ENCODE measurements around the gene PPFIA1.

The PPFIA1 gene

GRCh38 chr11:70353900-70354568 is 83.5 kb downstream of the PPFIA1 start:
- ATAC-seq (ENCODE audit: low read depth) (no peak), DNase-seq (ENCODE audit: low spot score in 2 of 2) (no peak)
- Mint-ChIP-seq H3K27ac (no peak overlapping the region), H3K27me3 (no peaks in the 10 kb centered on the region), H3K4me3 (no peak overlapping the region), H3K36me3 (peaks cover 28% of the 10 kb centered on the region), H3K4me1 (no peaks in the 10 kb centered on the region), H3K9me3 (no peaks in the 10 kb centered on the region)

- H3K4me3 Mint-ChIP-seq, result no peak overlapping the region
- peaks cover 33% of the 10 kb centered on the region for H3K36me3 Mint-ChIP-seq
- ATAC-seq (ENCODE audit: low read depth) (no peak), DNase-seq (ENCODE audit: low spot score in 2 of 2) (no peak)
- no peaks in the 10 kb centered on the region for H3K9me3 Mint-ChIP-seq
- H3K4me1 Mint-ChIP-seq, result no peaks in the 10 kb centered on the region
- H3K27me3 Mint-ChIP-seq, result no peaks in the 10 kb centered on the region
- no peak overlapping the region for H3K27ac Mint-ChIP-seq
These were observed 84.1 kb downstream of the PPFIA1 start for GRCh38 chr11:70354629-70355028.

GRCh38 chr11:70358753-70359152 is 88.3 kb downstream of the PPFIA1 start:
- Mint-ChIP-seq H3K27me3 (no peaks in the 10 kb centered on the region), H3K36me3 (peaks cover 38% of the 10 kb centered on the region), H3K9me3 (no peaks in the 10 kb centered on the region), H3K4me3 (no peak overlapping the region), H3K27ac (no peak overlapping the region), H3K4me1 (no peaks in the 10 kb centered on the region)
- DNase-seq (ENCODE audit: low spot score in 2 of 2) (no peak), ATAC-seq (ENCODE audit: low read depth) (no peak)

GRCh38 chr11:70359451-70360205 is 89.1 kb downstream of the PPFIA1 start:
- Mint-ChIP-seq H3K4me1 (peaks cover 2% of the 10 kb centered on the region), H3K36me3 (peaks cover 33% of the 10 kb centered on the region), H3K4me3 (no peak overlapping the region), H3K9me3 (no peaks in the 10 kb centered on the region), H3K27ac (no peak overlapping the region), H3K27me3 (no peaks in the 10 kb centered on the region)
- no peak for ATAC-seq (ENCODE audit: low read depth)
- DNase-seq (ENCODE audit: low spot score in 2 of 2), result no peak

GRCh38 chr11:70360211-70360610 is 89.7 kb downstream of the PPFIA1 start:
- DNase-seq (ENCODE audit: low spot score in 2 of 2), result no peak
- H3K27me3 Mint-ChIP-seq, result no peaks in the 10 kb centered on the region
- ATAC-seq (ENCODE audit: low read depth), result no peak
- H3K27ac Mint-ChIP-seq, result no peak overlapping the region
- peaks cover 33% of the 10 kb centered on the region for H3K36me3 Mint-ChIP-seq
- H3K4me3 Mint-ChIP-seq, result no peak overlapping the region
- H3K9me3 Mint-ChIP-seq, result no peaks in the 10 kb centered on the region
- H3K4me1 Mint-ChIP-seq, result peaks cover 7% of the 10 kb centered on the region

GRCh38 chr11:70364178-70364577 is 93.7 kb downstream of the PPFIA1 start:
- H3K4me3 Mint-ChIP-seq, result no peak overlapping the region

GRCh38 chr11:70364745-70365543 is 94.5 kb downstream of the PPFIA1 start:
- Mint-ChIP-seq H3K36me3 (peaks cover 26% of the 10 kb centered on the region), H3K27ac (no peak overlapping the region)

More at GRCh38 chr11:70364178-70364577, 93.7 kb downstream of the PPFIA1 start:
- Mint-ChIP-seq H3K27ac (no peak overlapping the region), H3K27me3 (no peaks in the 10 kb centered on the region), H3K4me1 (peaks cover 8% of the 10 kb centered on the region), H3K9me3 (no peaks in the 10 kb centered on the region), H3K36me3 (peaks cover 31% of the 10 kb centered on the region)
- no peak for ATAC-seq (ENCODE audit: low read depth)
- no peak for DNase-seq (ENCODE audit: low spot score in 2 of 2)

GRCh38 chr11:70365544-70365927 is 95.0 kb downstream of the PPFIA1 start:
- Mint-ChIP-seq H3K4me3 (no peak overlapping the region), H3K27ac (peak overlapping the region; percentile 28), H3K36me3 (peaks cover 25% of the 10 kb centered on the region), H3K27me3 (no peaks in the 10 kb centered on the region), H3K4me1 (peaks cover 8% of the 10 kb centered on the region), H3K9me3 (no peaks in the 10 kb centered on the region)
- DNase-seq (ENCODE audit: low spot score in 2 of 2) (no peak), ATAC-seq (ENCODE audit: low read depth) (no peak)

More at GRCh38 chr11:70364745-70365543, 94.5 kb downstream of the PPFIA1 start:
- Mint-ChIP-seq H3K4me1 (peaks cover 8% of the 10 kb centered on the region), H3K9me3 (no peaks in the 10 kb centered on the region), H3K4me3 (no peak overlapping the region), H3K27me3 (no peaks in the 10 kb centered on the region)
- ATAC-seq (ENCODE audit: low read depth) (no peak), DNase-seq (ENCODE audit: low spot score in 2 of 2) (no peak)

- peaks cover 21% of the 10 kb centered on the region for H3K36me3 Mint-ChIP-seq
- DNase-seq (ENCODE audit: low spot score in 2 of 2) (no peak), ATAC-seq (ENCODE audit: low read depth) (no peak)
- no peaks in the 10 kb centered on the region for H3K27me3 Mint-ChIP-seq
- H3K9me3 Mint-ChIP-seq, result peaks cover 3% of the 10 kb centered on the region
- H3K4me3 Mint-ChIP-seq, result no peak overlapping the region
- peaks cover 13% of the 10 kb centered on the region for H3K4me1 Mint-ChIP-seq
- H3K27ac Mint-ChIP-seq, result no peak overlapping the region
These were observed 96.6 kb downstream of the PPFIA1 start for GRCh38 chr11:70367071-70367470.

GRCh38 chr11:70368961-70369360 is 98.5 kb downstream of the PPFIA1 start:
- Mint-ChIP-seq H3K27me3 (no peaks in the 10 kb centered on the region), H3K4me1 (peaks cover 13% of the 10 kb centered on the region), H3K36me3 (peaks cover 28% of the 10 kb centered on the region), H3K9me3 (peaks cover 3% of the 10 kb centered on the region), H3K27ac (no peak overlapping the region), H3K4me3 (no peak overlapping the region)
- DNase-seq (ENCODE audit: low spot score in 2 of 2) (no peak), ATAC-seq (ENCODE audit: low read depth) (no peak)

- no peaks in the 10 kb centered on the region for H3K27me3 Mint-ChIP-seq
- peaks cover 4% of the 10 kb centered on the region for H3K4me1 Mint-ChIP-seq
- H3K9me3 Mint-ChIP-seq, result peaks cover 3% of the 10 kb centered on the region
- DNase-seq (ENCODE audit: low spot score in 2 of 2) (no peak), ATAC-seq (ENCODE audit: low read depth) (no peak)
- no peak overlapping the region for H3K4me3 Mint-ChIP-seq
- H3K27ac Mint-ChIP-seq, result no peak overlapping the region
- H3K36me3 Mint-ChIP-seq, result peaks cover 22% of the 10 kb centered on the region
These were observed 100.8 kb downstream of the PPFIA1 start for GRCh38 chr11:70371241-70371640.

GRCh38 chr11:70372076-70372475 is 101.6 kb downstream of the PPFIA1 start:
- H3K4me3 Mint-ChIP-seq, result no peak overlapping the region
- H3K36me3 Mint-ChIP-seq, result peaks cover 25% of the 10 kb centered on the region

GRCh38 chr11:70376621-70377020 is 106.1 kb downstream of the PPFIA1 start:
- H3K9me3 Mint-ChIP-seq, result no peaks in the 10 kb centered on the region
- ATAC-seq (ENCODE audit: low read depth), result no peak
- H3K27ac Mint-ChIP-seq, result no peak overlapping the region
- DNase-seq (ENCODE audit: low spot score in 2 of 2), result no peak
- H3K27me3 Mint-ChIP-seq, result no peaks in the 10 kb centered on the region
- no peak overlapping the region for H3K4me3 Mint-ChIP-seq
- no peaks in the 10 kb centered on the region for H3K4me1 Mint-ChIP-seq
- H3K36me3 Mint-ChIP-seq, result peaks cover 32% of the 10 kb centered on the region

More at GRCh38 chr11:70372076-70372475, 101.6 kb downstream of the PPFIA1 start:
- Mint-ChIP-seq H3K4me1 (peaks cover 4% of the 10 kb centered on the region), H3K9me3 (peaks cover 3% of the 10 kb centered on the region), H3K27me3 (no peaks in the 10 kb centered on the region), H3K27ac (no peak overlapping the region)
- ATAC-seq (ENCODE audit: low read depth) (no peak), DNase-seq (ENCODE audit: low spot score in 2 of 2) (no peak)

- Mint-ChIP-seq H3K9me3 (no peaks in the 10 kb centered on the region), H3K36me3 (peaks cover 33% of the 10 kb centered on the region), H3K27ac (no peak overlapping the region), H3K4me3 (no peak overlapping the region), H3K27me3 (no peaks in the 10 kb centered on the region), H3K4me1 (no peaks in the 10 kb centered on the region)
- DNase-seq (ENCODE audit: low spot score in 2 of 2) (no peak), ATAC-seq (ENCODE audit: low read depth) (no peak)
These were observed 107.2 kb downstream of the PPFIA1 start for GRCh38 chr11:70377645-70378044.
